ENCODE results near the gene OR10X1. TPM values are rescaled to one million over a fixed set of nuclear protein-coding genes. Genes with fewer than 3 reads are reported as not detected.

The OR10X1 gene
- polyA plus RNA-seq, 1 donor from 2014 or later, result not detected

DNA sequence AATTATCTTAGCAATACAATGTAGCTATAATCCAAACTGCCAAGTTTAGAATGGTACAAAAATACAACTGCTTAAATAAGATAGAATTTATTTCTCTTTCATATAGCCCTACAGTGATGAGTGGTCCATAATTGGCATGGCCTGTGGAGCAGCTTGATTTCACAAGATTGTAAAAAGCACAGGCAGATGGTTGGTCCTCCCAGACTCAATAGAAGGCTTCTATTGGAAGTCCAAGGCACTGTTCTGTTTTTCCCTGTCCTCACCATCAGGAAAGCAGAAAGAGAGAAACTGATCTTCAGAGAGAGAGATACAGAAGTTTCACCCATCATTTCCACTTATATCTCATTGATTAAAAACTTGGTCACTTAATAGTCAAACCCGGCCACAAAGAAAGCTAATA lies 7.5 kb downstream of the OR10X1 start:
- Histone ChIP-seq H3K9ac (ENCODE audit: low read length) (no peak overlapping the region), H3K36me3 (ENCODE audit: insufficient read depth, low read length) (no peaks in the 10 kb centered on the region), H3K9me2 (ENCODE audit: insufficient read depth, low read length) (no peaks in the 10 kb centered on the region), H3K4me2 (ENCODE audit: low read length) (no peak overlapping the region), H3K27ac (ENCODE audit: low read length) (no peak overlapping the region), H3K79me2 (replicated peaks; ENCODE audit: insufficient read depth, low read length) (no peaks in the 10 kb centered on the region), H2AFZ (ENCODE audit: low read depth, low read length) (no peak overlapping the region), H3F3A (ENCODE audit: insufficient read depth, low read length, poor library complexity, severe bottlenecking) (no peaks in the 10 kb centered on the region), H4K20me1 (ENCODE audit: insufficient read depth) (no peaks in the 10 kb centered on the region), H3K9me3 (ENCODE audit: low read length) (no peaks in the 10 kb centered on the region), H3K27me3 (ENCODE audit: insufficient read depth, low read depth, low read length) (no peaks in the 10 kb centered on the region), H3K4me3 (ENCODE audit: low read length) (no peak overlapping the region)
- TF ChIP-seq EP300 (conservative IDR thresholded peaks at IDR 0.05; ENCODE audit: poor library complexity, severe bottlenecking) (no peak), CTCF (IDR thresholded peaks at IDR 0.05; ENCODE audit: poor library complexity, severe bottlenecking) (no peak), EZH2 (IDR thresholded peaks at IDR 0.05; ENCODE audit: borderline replicate concordance, insufficient read depth, low read length, poor library complexity, severe bottlenecking) (no peak), SMC3 (conservative IDR thresholded peaks at IDR 0.05; ENCODE audit: poor library complexity) (no peak), MXI1 (conservative IDR thresholded peaks at IDR 0.05; ENCODE audit: poor library complexity, severe bottlenecking) (no peak), TAF1 (IDR thresholded peaks at IDR 0.05; ENCODE audit: low read depth) (no peak), RAD21 (conservative IDR thresholded peaks at IDR 0.05) (no peak), POLR2AphosphoS5 (IDR thresholded peaks at IDR 0.05) (no peak)
- TF ChIP-seq, protein P1, sequence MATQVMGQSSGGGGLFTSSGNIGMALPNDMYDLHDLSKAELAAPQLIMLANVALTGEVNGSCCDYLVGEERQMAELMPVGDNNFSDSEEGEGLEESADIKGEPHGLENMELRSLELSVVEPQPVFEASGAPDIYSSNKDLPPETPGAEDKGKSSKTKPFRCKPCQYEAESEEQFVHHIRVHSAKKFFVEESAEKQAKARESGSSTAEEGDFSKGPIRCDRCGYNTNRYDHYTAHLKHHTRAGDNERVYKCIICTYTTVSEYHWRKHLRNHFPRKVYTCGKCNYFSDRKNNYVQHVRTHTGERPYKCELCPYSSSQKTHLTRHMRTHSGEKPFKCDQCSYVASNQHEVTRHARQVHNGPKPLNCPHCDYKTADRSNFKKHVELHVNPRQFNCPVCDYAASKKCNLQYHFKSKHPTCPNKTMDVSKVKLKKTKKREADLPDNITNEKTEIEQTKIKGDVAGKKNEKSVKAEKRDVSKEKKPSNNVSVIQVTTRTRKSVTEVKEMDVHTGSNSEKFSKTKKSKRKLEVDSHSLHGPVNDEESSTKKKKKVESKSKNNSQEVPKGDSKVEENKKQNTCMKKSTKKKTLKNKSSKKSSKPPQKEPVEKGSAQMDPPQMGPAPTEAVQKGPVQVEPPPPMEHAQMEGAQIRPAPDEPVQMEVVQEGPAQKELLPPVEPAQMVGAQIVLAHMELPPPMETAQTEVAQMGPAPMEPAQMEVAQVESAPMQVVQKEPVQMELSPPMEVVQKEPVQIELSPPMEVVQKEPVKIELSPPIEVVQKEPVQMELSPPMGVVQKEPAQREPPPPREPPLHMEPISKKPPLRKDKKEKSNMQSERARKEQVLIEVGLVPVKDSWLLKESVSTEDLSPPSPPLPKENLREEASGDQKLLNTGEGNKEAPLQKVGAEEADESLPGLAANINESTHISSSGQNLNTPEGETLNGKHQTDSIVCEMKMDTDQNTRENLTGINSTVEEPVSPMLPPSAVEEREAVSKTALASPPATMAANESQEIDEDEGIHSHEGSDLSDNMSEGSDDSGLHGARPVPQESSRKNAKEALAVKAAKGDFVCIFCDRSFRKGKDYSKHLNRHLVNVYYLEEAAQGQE (IDR thresholded peaks at IDR 0.05; ENCODE audit: borderline replicate concordance), result no peak

- no peak within 1 kb of the TSS for H2AFZ ChIP-seq (ENCODE audit: low read depth, low read length)
- no peaks in the 10 kb centered on the region for H3K79me2 ChIP-seq (replicated peaks; ENCODE audit: insufficient read depth, low read length)
- no peaks in the 10 kb centered on the region for H3K9me2 ChIP-seq (ENCODE audit: insufficient read depth, low read length)
- H3K4me2 ChIP-seq (ENCODE audit: low read length), result no peak within 1 kb of the TSS
- no peak within 1 kb of the TSS for H3K27ac ChIP-seq (ENCODE audit: low read length)
- no peaks in the 10 kb centered on the region for H3K36me3 ChIP-seq (ENCODE audit: insufficient read depth, low read length)
- H3K9me3 ChIP-seq (ENCODE audit: low read length), result no peaks in the 10 kb centered on the region
- H3F3A ChIP-seq (ENCODE audit: insufficient read depth, low read length, poor library complexity, severe bottlenecking), result no peaks in the 10 kb centered on the region
- no peaks in the 10 kb centered on the region for H4K20me1 ChIP-seq (ENCODE audit: insufficient read depth)
- no peak within 1 kb of the TSS for H3K9ac ChIP-seq (ENCODE audit: low read length)
- H3K4me3 ChIP-seq (ENCODE audit: low read length), result no peak within 1 kb of the TSS
- H3K27me3 ChIP-seq (ENCODE audit: insufficient read depth, low read depth, low read length), result no peaks in the 10 kb centered on the region
- no peak for TF ChIP-seq MXI1 (conservative IDR thresholded peaks at IDR 0.05; ENCODE audit: poor library complexity, severe bottlenecking)
- no peak for TF ChIP-seq EP300 (conservative IDR thresholded peaks at IDR 0.05; ENCODE audit: poor library complexity, severe bottlenecking)
- TF ChIP-seq RAD21 (conservative IDR thresholded peaks at IDR 0.05), result no peak
- no peak for TF ChIP-seq POLR2AphosphoS5 (IDR thresholded peaks at IDR 0.05)
- no peak for TF ChIP-seq SMC3 (conservative IDR thresholded peaks at IDR 0.05; ENCODE audit: poor library complexity)
- TF ChIP-seq TAF1 (IDR thresholded peaks at IDR 0.05; ENCODE audit: low read depth), result no peak
- TF ChIP-seq, protein P1 (IDR thresholded peaks at IDR 0.05; ENCODE audit: borderline replicate concordance), result no peak
- no peak for TF ChIP-seq CTCF (IDR thresholded peaks at IDR 0.05; ENCODE audit: poor library complexity, severe bottlenecking)
- TF ChIP-seq EZH2 (IDR thresholded peaks at IDR 0.05; ENCODE audit: borderline replicate concordance, insufficient read depth, low read length, poor library complexity, severe bottlenecking), result no peak
Measured at GRCh38 chr1:158570480-158570879, 9.2 kb downstream of the OR10X1 start, which contains the start of gene OR6P1. Gene OR6P1 (minus strand): TSS chr1:158570580. CDS start chr1:158563604, 6,976 bp downstream.

All from neural cell (in vitro differentiated cells).